DMS79 treated with DMSO at 0.1 percent for 48 hours (cell line): ENCODE data around the gene PDLIM5.

Experiments
- DNase-seq: peaks from one replicate; lab custom pipeline; 2025; lab: John Stamatoyannopoulos, UW

PDLIM5 gene

GRCh38 chr4:94428884-94429283 is 22.9 kb upstream of the PDLIM5 start:
- no peak for DNase-seq

DNA sequence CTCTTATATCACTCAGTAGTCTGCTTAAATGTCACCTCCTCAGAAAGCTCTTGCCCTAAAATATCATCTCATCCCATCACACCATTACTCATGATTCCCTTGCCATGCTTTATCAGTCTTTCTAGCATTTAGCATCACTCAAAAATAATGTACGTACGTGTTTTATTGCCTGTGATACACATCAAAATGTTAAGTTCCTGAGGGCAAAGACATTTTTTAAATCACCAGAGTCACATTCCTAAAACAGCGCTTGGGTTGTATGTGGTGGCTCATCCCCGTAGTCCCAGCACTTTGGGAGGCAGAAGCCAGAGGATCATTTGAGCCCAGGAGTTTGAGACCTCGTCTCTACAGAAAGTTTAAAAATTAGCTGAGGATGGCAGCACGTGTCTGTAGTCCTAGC is 21.3 kb upstream of the PDLIM5 start:
- no peak for DNase-seq

DNA sequence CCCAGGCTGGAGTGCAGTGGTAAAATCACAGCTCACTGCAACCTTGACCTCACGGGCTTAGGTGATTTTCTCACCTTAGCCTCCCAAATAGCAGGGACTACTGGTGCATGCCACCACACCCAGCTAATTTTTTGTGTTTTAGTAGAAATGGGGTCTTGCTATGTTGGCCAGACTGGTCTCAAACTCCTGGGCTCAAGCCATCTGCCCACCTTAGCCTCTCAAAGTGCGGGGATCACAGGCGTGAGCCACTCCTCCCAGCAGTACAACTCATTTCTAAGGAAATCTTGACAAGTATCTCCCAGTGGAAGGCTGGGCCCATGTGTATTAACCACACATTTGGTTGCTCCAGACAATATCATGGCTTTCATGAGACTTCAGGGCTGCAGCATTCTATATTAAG is 20.4 kb upstream of the PDLIM5 start:
- DNase-seq, result no peak

GRCh38 chr4:94434505-94434904 is 17.2 kb upstream of the PDLIM5 start:
- no peak for DNase-seq

GRCh38 chr4:94435874-94436273 is 15.9 kb upstream of the PDLIM5 start:
- DNase-seq, result no peak

GRCh38 chr4:94436512-94436911 is 15.2 kb upstream of the PDLIM5 start:
- DNase-seq, result no peak

DNA sequence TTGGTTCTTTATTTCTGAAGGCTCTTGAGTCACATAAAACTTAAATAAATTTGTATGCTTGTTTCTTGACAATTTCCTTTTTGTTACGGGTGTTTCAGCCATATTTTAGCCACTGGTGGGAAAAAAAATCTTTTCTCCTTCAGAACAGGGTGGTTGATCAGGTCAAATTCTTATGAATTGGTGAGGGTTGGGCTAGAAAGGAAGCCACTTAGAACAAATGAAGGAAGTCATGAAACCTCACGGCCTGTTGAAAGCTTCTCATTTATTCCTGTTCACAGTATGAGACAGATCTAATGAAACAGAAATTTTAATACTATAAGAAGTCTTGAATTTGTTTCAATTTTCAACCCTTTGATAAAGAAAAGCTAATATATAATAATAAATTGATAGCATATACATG is 12.1 kb upstream of the PDLIM5 start:
- DNase-seq, result no peak

- DNase-seq, result no peak
Measured at GRCh38 chr4:94441838-94442237, 9.9 kb upstream of the PDLIM5 start.

DNA sequence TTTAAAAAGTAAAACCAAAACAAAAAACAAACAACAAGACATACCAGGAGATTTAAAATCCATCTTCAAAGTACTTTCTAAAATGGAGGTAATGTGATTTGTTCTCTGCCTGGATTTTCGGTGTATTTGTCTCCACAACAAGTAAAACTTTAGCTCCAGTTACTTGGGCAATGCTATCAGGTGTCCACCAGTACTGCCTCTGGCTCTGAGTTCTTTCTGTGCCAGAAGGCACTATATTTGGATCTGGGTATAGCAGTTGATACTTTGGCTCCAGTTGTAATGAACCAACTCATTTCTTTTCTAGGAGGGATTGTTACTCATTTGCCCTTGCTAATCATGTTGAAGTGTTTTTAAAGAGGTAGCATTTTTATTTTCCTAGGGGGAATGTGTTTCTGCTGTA is 9.5 kb upstream of the PDLIM5 start:
- no peak for DNase-seq

DNA sequence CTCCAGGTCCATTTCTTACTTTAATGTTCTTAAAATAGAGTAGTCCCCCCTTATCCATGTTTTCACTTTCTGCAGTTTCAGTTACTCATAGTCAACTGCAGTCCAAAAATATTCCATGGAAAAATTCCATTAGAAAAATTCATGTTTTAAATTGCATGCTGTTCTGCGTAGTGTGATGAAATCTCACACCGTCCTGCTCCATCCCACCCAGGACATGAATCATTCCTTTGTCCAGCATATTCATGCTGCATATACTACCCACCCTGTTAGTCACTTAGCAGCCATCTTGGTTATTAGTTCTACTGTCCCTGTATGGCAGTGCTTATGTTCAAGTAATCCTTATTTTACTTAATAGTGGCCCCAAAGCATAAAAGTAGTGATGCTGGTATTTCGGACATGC is 5.4 kb upstream of the PDLIM5 start:
- no peak for DNase-seq

GRCh38 chr4:94447754-94448411 is 3.9 kb upstream of the PDLIM5 start:
- DNase-seq, result peak; percentile 11

DNA sequence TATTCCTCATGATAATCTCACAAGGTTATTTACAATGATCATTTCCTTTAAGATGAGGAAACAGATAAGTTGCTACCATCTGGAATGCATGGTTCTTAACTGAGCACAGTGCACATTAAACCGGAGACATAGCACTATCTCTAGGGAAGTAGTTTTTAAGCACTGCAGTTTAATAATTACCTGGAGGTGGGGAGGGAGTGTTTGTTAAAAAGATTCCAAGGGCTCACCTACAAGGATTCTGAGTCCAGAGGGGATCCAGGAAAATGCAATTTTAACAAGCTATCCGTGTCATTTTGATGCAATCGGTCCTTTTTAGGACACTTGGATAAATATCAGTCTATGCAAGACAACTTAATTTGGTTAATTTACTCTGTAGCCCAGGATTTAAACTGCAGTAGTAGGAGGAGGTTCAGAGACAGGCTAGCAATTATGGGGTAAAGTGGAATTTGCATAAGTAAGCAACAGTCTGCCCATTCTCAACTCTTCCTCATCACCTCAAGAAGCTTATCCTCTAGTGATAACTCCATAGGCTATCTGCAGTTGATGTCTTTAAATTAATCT is 2.8 kb upstream of the PDLIM5 start:
- DNase-seq, result no peak

DNA sequence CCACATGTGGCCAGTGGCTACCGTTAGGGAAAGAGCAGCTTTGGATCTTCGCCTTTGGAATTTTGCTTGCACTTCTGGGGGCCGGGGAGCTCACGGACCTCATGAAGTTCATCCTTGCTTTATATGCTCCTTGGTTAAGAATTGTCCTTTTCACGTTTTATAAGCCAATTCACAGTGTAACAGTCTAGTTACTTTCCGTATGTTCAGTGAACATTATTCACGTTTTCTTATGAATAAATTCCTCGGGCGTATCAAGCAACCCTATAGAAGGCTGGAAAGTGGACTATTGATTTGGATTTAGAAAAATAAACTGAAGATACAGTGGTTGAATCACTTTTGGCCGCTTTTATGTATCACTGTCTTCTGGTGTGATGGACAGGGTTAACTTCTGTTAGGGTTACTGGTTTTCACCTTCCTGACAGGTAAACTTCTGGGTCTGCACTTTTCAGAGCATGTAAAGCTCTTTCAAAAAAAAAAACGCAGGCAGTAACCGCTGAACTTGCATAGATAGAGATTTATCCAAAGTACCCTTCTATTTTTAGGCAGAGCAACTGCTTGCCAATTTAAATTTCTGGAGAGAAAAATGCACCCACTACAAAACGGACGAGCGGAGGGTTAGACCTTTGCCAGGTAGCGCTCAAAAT is 569 bp upstream of the PDLIM5 start:
- DNase-seq, result no peak

GRCh38 chr4:94452476-94453371 is 982 bp downstream of the PDLIM5 start:
- peak; percentile 33 for DNase-seq

GRCh38 chr4:94453391-94453963 is 1.7 kb downstream of the PDLIM5 start:
- no peak for DNase-seq

DNA sequence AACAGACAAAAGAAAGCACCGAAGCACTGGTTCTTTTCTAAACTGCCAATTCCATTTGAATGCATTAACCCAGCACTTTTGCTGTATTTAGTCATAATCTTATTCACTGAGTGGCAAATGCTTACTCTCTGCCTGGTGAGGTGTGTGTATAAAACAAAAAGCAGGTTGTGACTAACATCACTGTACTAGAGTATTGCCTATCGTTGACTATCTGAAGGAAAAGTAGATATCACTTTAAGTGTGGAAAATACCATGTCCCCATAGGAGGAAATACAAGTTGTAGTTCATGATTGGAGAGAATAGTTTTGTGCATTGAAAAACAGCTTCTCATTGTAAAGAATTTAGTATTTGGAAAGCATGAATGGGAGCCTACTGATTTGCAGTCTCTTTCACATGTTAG is 2.7 kb downstream of the PDLIM5 start:
- DNase-seq, result no peak

DNA sequence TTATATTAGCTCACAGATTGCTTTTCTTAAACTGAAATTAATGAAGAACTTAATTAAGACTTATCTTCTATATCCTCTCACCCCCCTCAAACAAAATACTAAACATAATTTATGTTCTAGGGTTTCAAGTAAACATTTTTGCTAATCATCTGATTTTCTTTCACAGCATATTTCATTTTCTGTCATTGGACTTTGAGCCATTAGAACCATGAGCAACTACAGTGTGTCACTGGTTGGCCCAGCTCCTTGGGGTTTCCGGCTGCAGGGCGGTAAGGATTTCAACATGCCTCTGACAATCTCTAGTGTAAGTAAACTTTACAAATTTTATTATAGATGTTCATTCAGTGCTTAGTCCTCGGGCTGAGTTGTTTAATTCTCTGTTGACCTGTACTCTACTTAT is 3.3 kb downstream of the PDLIM5 start:
- DNase-seq, result no peak

- DNase-seq, result no peak
Measured at GRCh38 chr4:94457692-94458106, 6.0 kb downstream of the PDLIM5 start.

GRCh38 chr4:94458682-94459081 is 6.9 kb downstream of the PDLIM5 start:
- DNase-seq, result no peak

DNA sequence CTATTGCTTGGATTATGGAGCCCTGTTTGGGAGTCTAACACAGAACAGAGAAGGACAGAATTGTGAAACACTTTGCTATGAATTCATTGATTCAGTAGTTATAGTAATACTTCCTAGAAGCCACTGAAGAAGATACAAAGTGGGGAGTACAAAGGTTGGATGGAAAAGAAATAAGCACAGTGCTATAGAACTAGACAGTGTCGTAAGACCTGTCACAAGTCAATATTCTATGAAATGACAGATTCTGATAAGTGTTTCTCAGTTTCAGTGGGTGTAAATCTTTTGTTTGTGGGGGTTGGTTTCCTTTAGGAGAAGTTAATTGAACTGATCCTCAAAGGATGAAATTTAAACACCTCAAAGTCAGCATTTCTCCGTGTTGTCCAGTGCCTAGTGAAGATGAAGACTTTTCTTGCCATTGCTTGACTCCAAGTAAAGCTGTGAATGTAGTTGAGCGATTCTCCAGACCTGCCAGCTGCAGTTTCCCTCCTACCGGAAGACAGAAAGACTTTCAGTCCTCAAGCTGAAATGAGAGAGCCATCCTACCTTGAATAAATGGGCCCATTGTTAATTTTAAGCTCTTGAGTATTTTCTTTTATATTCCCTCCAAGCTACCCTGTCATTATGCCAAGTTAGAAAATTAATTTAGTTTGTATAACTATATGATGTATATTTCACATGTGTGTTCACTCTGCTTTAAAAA is 7.9 kb downstream of the PDLIM5 start:
- no peak for DNase-seq

- no peak for DNase-seq
Measured at GRCh38 chr4:94461506-94461905, 9.8 kb downstream of the PDLIM5 start.

DNA sequence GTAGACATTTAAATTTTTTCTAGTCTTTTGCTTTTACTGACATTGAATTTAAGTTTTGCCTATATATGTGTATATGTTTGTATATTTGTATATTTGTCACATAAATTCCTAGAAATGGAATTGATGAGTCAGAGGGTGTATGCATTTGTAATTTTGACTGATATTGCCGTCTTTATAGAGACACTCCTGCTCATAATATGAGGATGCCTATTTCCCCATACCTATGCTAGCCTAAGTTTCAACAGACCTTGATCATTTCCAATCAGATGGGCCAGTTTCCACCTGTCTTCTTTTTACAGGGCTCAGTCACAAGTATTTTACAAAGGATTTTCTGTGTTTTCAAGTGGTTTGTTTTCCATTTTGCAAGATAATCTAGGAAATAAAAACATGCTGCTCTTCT is 10.8 kb downstream of the PDLIM5 start:
- no peak for DNase-seq
